ENCODE data around the gene TSHZ2. TPM values are rescaled to one million over a fixed set of nuclear protein-coding genes. Genes with fewer than 3 reads are reported as not detected.

Gene TSHZ2
- total and polyA plus RNA-seq, 2 of the 4 experiments (the other 2 are of a cell fraction), result under 0.01 to 0.02 TPM

GRCh38 chr20:53324816-53325215 is 352.7 kb downstream of the TSHZ2 start:
- POLR2A ChIA-PET (ENCODE audit: unreplicated experiment), result no interaction called here
- dilution Hi-C loops (cut with HindIII; ENCODE audit: low sequenced_read_pairs, unreplicated experiment), result no loop called here
- H2BK5ac ChIP-seq (ENCODE audit: low read depth, low read length, poor library complexity, severe bottlenecking), result no peak overlapping the region
- H2BK15ac ChIP-seq (ENCODE audit: low read depth, low read length), result no peak overlapping the region
- H3K56ac ChIP-seq (ENCODE audit: extremely low read depth, insufficient read depth, low read length), result no peak overlapping the region
- no peak for TF ChIP-seq CEBPB (IDR thresholded peaks at IDR 0.05; ENCODE audit: low read depth, low read length)
- no peaks in the 10 kb centered on the region for H3K4me1 ChIP-seq (ENCODE audit: control insufficient read depth, insufficient read depth, low read length)
- H3K9me3 ChIP-seq (ENCODE audit: control insufficient read depth, insufficient read depth, low read length), result no peaks in the 10 kb centered on the region
- no CpG with 5 or more reads among the region's 4 CpGs for WGBS, 2 experiments (ENCODE audit: extremely low coverage in 2 of 2, insufficient read length in 1 of 2)
- no peaks in the 10 kb centered on the region for H3K36me3 ChIP-seq (ENCODE audit: control insufficient read depth, insufficient read depth, low read length)
- H3K14ac ChIP-seq (replicated peaks; ENCODE audit: low read depth, low read length), result no peak overlapping the region
- no peak overlapping the region for H2BK120ac ChIP-seq (ENCODE audit: low read depth, low read length)
- no peak overlapping the region for H3K23ac ChIP-seq (ENCODE audit: low read depth, low read length)
- no peak overlapping the region for H3K4me2 ChIP-seq (ENCODE audit: low read depth, low read length)
- no peaks in the 10 kb centered on the region for H3K9me1 ChIP-seq (ENCODE audit: insufficient read depth, low read length)
- intact Hi-C loops (cut with micrococcal nuclease), result no loop called here
- H4K8ac ChIP-seq (ENCODE audit: low read depth in 2 of 2, low read length in 2 of 2), result no peak overlapping the region
- H4K91ac ChIP-seq (ENCODE audit: insufficient read depth, low read depth, low read length), result no peak overlapping the region
- CTCF ChIA-PET, result no interaction called here
- H3K18ac ChIP-seq (ENCODE audit: low read depth, low read length), result no peak overlapping the region
- H2AFZ ChIP-seq (replicated peaks; ENCODE audit: low read length, poor library complexity), result no peak overlapping the region
- no peak overlapping the region for H3K27ac ChIP-seq (ENCODE audit: insufficient read depth, low read length)
- H3K79me1 ChIP-seq (ENCODE audit: low read depth in 1 of 2, low read length in 2 of 2), result no peaks in the 10 kb centered on the region
- H3K27me3 ChIP-seq (ENCODE audit: control insufficient read depth, insufficient read depth, low read length), result no peaks in the 10 kb centered on the region
- no peak for ATAC-seq (ENCODE audit: low read depth)
- no peak overlapping the region for H2BK20ac ChIP-seq (ENCODE audit: low read depth, low read length)
- no peak overlapping the region for H2AK9ac ChIP-seq (replicated peaks; ENCODE audit: low read depth, low read length, poor library complexity)
- H4K20me1 ChIP-seq (ENCODE audit: insufficient read depth, low read length), result no peaks in the 10 kb centered on the region
- no peak for DNase-seq
- H3K4ac ChIP-seq (ENCODE audit: low read depth, low read length), result no peak overlapping the region
- no peak overlapping the region for H3K9ac ChIP-seq (ENCODE audit: low read depth, low read length)
- H4K5ac ChIP-seq (ENCODE audit: low read depth, low read length), result no peak overlapping the region
- H3K4me3 ChIP-seq (ENCODE audit: insufficient read depth, low read depth, low read length), result no peak overlapping the region
- in situ Hi-C loops (cut with MboI; ENCODE audit: low sequenced_read_pairs), result no loop called here
- BruUV-seq (replicated peaks), result no TSS peak
- H2AK5ac ChIP-seq (ENCODE audit: low read depth, low read length), result no peak overlapping the region

Data from IMR-90 (cell line).